HepG2 (cell line): ENCODE measurements around the gene CHRNA5. TPM values are rescaled to one million over a fixed set of nuclear protein-coding genes. Genes with fewer than 3 reads are reported as not detected.

ENCODE experiments used
- ELF3 ChIP-seq: IDR thresholded peaks from 2 replicates; pipeline ENCODE4 v1.6.1; 2016; ENCODE audit warnings: missing genetic modification reagents, missing compliant biosample characterization
- GATAD1 ChIP-seq: IDR thresholded peaks from 2 replicates; pipeline ENCODE4 v1.6.1; 2016; ENCODE audit warnings: missing genetic modification reagents, missing compliant biosample characterization
- NFE2L1 ChIP-seq: sonication (generic); formaldehyde crosslinking; IDR thresholded peaks from 2 replicates; pipeline ENCODE4 v1.4.0; 2020; ENCODE audit warnings: missing genetic modification reagents, mild to moderate bottlenecking, borderline replicate concordance
- NR2F6 ChIP-seq, 2 experiments: IDR thresholded peaks; 2 replicates each; pipeline ENCODE4 v1.6.1; 2016; ENCODE audit warnings: antibody characterized with exemption in 1 of 2, mild to moderate bottlenecking in 1 of 2
- RBM22 ChIP-seq: fragments of 200-400 bp; formaldehyde crosslinking; optimal IDR thresholded peaks from 2 replicates; pipeline ENCODE3; 2017; ENCODE audit warnings: mild to moderate bottlenecking, low read length, moderate library complexity
- TARDBP ChIP-seq: sonication (generic); formaldehyde crosslinking; IDR thresholded peaks from 2 replicates; pipeline ENCODE4 v1.8.0; 2022; ENCODE audit warnings: mild to moderate bottlenecking, missing genetic modification reagents
- ZBTB7A ChIP-seq: sonication (generic); formaldehyde crosslinking; IDR thresholded peaks from 2 replicates; pipeline ENCODE4 v1.8.0; 2022; ENCODE audit warnings: mild to moderate bottlenecking, missing genetic modification reagents
- ZFP90 ChIP-seq: sonication (generic); formaldehyde crosslinking; IDR thresholded peaks from 2 replicates; pipeline ENCODE4 v1.8.0; 2022; ENCODE audit warnings: missing genetic modification reagents, mild to moderate bottlenecking, inconsistent platforms, borderline replicate concordance
- ZNF329 ChIP-seq: sonication (generic); formaldehyde crosslinking; IDR thresholded peaks from 2 replicates; pipeline ENCODE4 v1.9.0; 2021; ENCODE audit warnings: low read depth, mild to moderate bottlenecking, missing genetic modification reagents
- ZNF501 ChIP-seq: sonication (generic); formaldehyde crosslinking; IDR thresholded peaks from 2 replicates; pipeline ENCODE4 v1.5.1; 2020; ENCODE audit warnings: mild to moderate bottlenecking, moderate library complexity, missing genetic modification reagents
- polyA plus RNA-seq, 8 experiments: library from polyadenylated mRNA; depleted of rRNA in 3 of 8; stranded (reverse) in 7 of 8; unstranded in 1 of 8; fragments of >200 nt; fragmentation: Illumina TruSeq in 4 of 8; extraction: Trizol in 4 of 8; gene quantifications; 2 replicates each; pipeline versions ENCODE4 v1.2.1 to v1.2.3, GENCODE V29; 2011 to 2016; ENCODE audit warnings: low read depth in 4 of 8, missing spikeins in 1 of 8, mixed read lengths in 1 of 8; ENCODE audit not compliant: insufficient read depth in 1 of 8
- total RNA-seq, 5 experiments: library from RNA; depleted of rRNA; stranded (reverse); fragments of >200 nt; fragmentation: Illumina TruSeq; extraction: Trizol; gene quantifications; 2 replicates each; pipeline ENCODE4 v1.2.3, GENCODE V29; 2016; ENCODE audit warnings: low read depth in 1 of 5
- TF ChIP-seq, protein P1 (sequence below): sonication (generic); formaldehyde crosslinking; IDR thresholded peaks from 2 replicates; pipeline ENCODE4 v1.8.1; 2023; ENCODE audit warnings: mild to moderate bottlenecking, moderate library complexity, missing genetic modification reagents
- TF ChIP-seq, protein P2 (sequence below), 2 experiments: fragments of 450-650 bp in 1 of 2; sonication (generic) in 1 of 2; formaldehyde crosslinking in 1 of 2; IDR thresholded peaks; 2 replicates each; pipeline versions ENCODE4 v1.6.1 to v1.8.0; 2016 to 2022; ENCODE audit warnings: antibody characterized with exemption in 1 of 2, mild to moderate bottlenecking in 1 of 2, missing genetic modification reagents in 1 of 2
- TF ChIP-seq, protein P3 (sequence below): sonication (generic); formaldehyde crosslinking; IDR thresholded peaks from 2 replicates; pipeline ENCODE4 v1.5.0; 2020; ENCODE audit warnings: missing genetic modification reagents
- TF ChIP-seq, protein P4 (sequence below): sonication (generic); formaldehyde crosslinking; IDR thresholded peaks from 2 replicates; pipeline ENCODE4 v1.5.1; 2020; ENCODE audit warnings: missing genetic modification reagents, mild to moderate bottlenecking, borderline replicate concordance

CHRNA5 gene
- total and polyA plus RNA-seq, 2 of the 13 experiments (the other 11 are each of a cell fraction or from before 2014, with no cell fraction given), result 3.7 to 10.5 TPM

DNA sequence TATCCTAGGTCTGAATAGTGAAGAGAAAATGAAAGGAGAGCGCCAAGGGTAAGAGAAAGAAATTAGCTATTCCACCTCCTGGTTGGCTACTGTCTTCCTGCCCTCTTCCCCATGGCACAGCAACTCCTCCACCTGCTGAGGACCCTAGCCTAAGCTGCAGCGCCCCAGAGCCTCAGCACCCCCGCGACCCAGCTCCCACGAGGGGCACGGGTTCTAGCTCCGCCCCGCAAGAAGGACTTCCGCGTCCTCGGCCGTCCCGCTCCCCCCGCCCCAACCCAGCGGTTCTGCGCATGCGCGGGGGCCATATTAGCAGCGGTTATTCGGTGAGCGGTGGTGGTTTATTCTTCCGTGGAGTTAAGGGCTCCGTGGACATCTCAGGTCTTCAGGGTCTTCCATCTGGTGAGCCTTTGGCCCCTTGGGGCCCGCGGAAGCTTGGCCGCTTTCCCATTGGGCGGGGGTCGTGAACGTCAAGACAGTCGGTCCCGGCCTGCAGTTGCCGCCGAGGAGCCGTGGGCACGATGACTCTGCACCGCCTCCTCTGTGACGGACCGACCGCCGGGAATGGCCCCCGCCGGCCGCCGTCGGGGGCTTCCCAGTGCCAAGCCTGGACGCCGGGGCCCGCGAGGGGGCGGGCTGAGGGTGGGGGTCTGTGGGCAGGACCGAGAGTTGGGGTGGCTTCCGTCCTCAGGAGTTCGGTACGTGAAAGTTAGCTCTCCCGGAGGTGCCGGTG lies 25.0 kb upstream of the CHRNA5 start, which contains the start of gene PSMA4 (continued):
- TF ChIP-seq, protein P1, sequence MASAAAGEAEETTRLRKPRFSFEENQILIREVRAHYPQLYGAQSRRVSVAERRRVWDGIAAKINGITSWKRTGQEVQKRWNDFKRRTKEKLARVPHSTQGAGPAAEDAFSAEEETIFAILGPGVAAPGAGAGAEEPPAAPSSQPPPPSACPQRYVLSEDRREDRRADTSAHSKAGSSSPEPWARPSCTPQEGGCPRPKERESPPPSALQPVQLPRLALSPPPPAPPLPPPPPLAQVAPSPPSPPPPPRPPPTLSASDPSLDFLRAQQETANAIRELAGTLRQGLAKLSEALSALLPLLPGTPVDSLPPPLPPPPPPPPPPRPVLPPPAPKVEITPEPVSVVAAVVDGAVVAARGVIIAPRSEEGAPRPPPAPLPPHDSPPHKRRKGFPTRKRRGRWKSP (CRISPR knock-in tag), result peak; percentile 78; the same call in 1 of the 2 replicates
- TF ChIP-seq, protein P2, sequence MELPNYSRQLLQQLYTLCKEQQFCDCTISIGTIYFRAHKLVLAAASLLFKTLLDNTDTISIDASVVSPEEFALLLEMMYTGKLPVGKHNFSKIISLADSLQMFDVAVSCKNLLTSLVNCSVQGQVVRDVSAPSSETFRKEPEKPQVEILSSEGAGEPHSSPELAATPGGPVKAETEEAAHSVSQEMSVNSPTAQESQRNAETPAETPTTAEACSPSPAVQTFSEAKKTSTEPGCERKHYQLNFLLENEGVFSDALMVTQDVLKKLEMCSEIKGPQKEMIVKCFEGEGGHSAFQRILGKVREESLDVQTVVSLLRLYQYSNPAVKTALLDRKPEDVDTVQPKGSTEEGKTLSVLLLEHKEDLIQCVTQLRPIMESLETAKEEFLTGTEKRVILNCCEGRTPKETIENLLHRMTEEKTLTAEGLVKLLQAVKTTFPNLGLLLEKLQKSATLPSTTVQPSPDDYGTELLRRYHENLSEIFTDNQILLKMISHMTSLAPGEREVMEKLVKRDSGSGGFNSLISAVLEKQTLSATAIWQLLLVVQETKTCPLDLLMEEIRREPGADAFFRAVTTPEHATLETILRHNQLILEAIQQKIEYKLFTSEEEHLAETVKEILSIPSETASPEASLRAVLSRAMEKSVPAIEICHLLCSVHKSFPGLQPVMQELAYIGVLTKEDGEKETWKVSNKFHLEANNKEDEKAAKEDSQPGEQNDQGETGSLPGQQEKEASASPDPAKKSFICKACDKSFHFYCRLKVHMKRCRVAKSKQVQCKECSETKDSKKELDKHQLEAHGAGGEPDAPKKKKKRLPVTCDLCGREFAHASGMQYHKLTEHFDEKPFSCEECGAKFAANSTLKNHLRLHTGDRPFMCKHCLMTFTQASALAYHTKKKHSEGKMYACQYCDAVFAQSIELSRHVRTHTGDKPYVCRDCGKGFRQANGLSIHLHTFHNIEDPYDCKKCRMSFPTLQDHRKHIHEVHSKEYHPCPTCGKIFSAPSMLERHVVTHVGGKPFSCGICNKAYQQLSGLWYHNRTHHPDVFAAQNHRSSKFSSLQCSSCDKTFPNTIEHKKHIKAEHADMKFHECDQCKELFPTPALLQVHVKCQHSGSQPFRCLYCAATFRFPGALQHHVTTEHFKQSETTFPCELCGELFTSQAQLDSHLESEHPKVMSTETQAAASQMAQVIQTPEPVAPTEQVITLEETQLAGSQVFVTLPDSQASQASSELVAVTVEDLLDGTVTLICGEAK (IDR thresholded peaks at IDR 0.05), result no peak
- TF ChIP-seq, protein P2 (CRISPR knock-in tag; IDR thresholded peaks at IDR 0.05), result peak; percentile 69; the same call in 1 of the 2 replicates
- 0 out of 2 replicates have a peak, but pooled peaks have one; percentile 67 for TF ChIP-seq ZNF329 (CRISPR knock-in tag)
- peak; percentile 76 for TF ChIP-seq GATAD1 (CRISPR knock-in tag)
- TF ChIP-seq TARDBP, result peak; percentile 75; the same call in 1 of the 2 replicates
- TF ChIP-seq RBM22, result peak; percentile 50
- no peak for TF ChIP-seq NR2F6 (IDR thresholded peaks at IDR 0.05)
- peak; percentile 34; the same call in 1 of the 2 replicates for TF ChIP-seq NR2F6 (CRISPR knock-in tag; IDR thresholded peaks at IDR 0.05)
- TF ChIP-seq ELF3 (CRISPR knock-in tag), result peak; percentile 83
- TF ChIP-seq, protein P3, sequence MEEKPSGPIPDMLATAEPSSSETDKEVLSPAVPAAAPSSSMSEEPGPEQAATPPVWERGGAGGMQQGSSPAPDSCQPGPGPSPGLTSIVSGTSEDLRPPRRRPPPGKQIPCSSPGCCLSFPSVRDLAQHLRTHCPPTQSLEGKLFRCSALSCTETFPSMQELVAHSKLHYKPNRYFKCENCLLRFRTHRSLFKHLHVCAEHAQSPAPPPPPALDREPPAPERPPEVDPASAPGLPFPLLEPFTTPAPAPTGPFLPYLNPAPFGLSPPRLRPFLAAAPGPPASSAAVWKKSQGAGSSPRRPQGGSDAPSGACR, result peak; percentile 46; the same call in 1 of the 2 replicates
- peak; percentile 74 for TF ChIP-seq ZBTB7A (CRISPR knock-in tag)
- TF ChIP-seq, protein P4, sequence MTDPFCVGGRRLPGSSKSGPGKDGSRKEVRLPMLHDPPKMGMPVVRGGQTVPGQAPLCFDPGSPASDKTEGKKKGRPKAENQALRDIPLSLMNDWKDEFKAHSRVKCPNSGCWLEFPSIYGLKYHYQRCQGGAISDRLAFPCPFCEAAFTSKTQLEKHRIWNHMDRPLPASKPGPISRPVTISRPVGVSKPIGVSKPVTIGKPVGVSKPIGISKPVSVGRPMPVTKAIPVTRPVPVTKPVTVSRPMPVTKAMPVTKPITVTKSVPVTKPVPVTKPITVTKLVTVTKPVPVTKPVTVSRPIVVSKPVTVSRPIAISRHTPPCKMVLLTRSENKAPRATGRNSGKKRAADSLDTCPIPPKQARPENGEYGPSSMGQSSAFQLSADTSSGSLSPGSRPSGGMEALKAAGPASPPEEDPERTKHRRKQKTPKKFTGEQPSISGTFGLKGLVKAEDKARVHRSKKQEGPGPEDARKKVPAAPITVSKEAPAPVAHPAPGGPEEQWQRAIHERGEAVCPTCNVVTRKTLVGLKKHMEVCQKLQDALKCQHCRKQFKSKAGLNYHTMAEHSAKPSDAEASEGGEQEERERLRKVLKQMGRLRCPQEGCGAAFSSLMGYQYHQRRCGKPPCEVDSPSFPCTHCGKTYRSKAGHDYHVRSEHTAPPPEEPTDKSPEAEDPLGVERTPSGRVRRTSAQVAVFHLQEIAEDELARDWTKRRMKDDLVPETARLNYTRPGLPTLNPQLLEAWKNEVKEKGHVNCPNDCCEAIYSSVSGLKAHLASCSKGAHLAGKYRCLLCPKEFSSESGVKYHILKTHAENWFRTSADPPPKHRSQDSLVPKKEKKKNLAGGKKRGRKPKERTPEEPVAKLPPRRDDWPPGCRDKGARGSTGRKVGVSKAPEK, result no peak
- TF ChIP-seq ZNF501 (CRISPR knock-in tag), result peak; percentile 87
- TF ChIP-seq NFE2L1, result peak; percentile 98
- peak; percentile 43; the same call in 1 of the 2 replicates for TF ChIP-seq ZFP90 (CRISPR knock-in tag)
